Sigmoid colon (tissue), 3 donors: ENCODE measurements around the gene FOXK2.
"Not testable (repeated sequence)": the region's sequence is repeated elsewhere in the genome, so short reads cannot be mapped to it uniquely, and the experiment has no call there.

Experiments used
- CTCF ChIP-seq, 4 experiments: fragments of 450-650 bp in 3 of 4; fragments of 200-600 bp in 1 of 4; IDR thresholded peaks; one replicate each; pipeline ENCODE4 v1.5.1; 2016 to 2019; ENCODE audit warnings: antibody characterized with exemption in 4 of 4, mild to moderate bottlenecking in 3 of 4, moderate library complexity in 2 of 4
- POLR2A ChIP-seq, 2 donors: fragments of 450-650 bp; IDR thresholded peaks; one replicate each; pipeline ENCODE4 v1.6.1; 2016; ENCODE audit warnings: antibody characterized with exemption in 2 of 2, mild to moderate bottlenecking in 2 of 2, moderate library complexity in 2 of 2

- TF ChIP-seq POLR2A, CTCF (IDR thresholded peaks at IDR 0.05): not testable (repeated sequence)
These were observed 38.0 kb downstream of the FOXK2 start for GRCh38 chr17:82557510-82557909.
